ENCODE data around the gene LHX1.

Gene LHX1

DNA sequence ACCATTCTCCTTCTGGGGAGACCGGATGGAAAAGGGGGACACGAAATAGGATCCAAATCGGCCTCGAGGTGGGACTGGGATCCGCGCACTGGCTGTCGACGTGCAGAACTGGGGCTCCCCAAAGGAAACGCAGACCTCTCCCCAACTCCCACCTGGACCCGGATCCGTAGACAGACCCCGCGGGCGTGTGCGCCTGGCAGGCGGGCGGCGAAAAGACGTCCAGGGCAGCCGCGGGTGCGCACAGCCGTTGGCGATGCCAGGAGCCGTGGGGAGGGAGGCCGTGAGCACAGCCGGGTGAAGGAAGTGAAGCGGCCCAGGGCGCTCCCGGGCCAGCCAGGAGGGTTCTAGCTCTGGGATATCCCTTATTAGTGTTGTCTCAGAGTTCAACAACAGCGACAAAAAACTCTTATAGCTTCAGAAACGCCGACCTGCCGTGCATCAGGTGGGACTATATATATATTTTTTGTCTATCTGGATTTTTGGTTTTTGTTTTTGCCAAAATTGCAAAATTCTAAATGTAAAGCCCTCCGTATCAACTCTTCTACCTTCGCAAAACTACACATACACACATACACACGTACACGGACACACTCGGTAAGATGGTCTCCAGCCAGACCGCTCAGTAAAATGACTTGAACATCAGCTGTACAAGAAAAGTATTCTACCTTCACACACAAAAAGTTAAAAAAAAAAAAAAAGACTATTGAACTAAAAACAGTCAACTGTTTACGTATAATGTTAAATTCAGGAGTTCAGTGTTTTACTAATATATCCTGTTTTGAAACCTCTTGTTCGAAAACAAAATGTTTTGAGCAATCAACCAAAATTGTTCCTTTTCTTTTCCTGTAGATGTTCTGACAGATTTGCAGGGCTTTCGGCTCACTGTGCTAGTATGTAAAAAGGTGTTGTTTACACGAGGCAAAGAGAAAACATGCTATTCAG lies 6.2 kb downstream of the LHX1 start:
- Histone ChIP-seq H3K4me1 (ENCODE audit: insufficient read depth, poor library complexity, severe bottlenecking) (no peaks in the 10 kb centered on the region), H3K27me3 (ENCODE audit: insufficient read depth, poor library complexity, severe bottlenecking) (peaks cover 94% of the 10 kb centered on the region), H3K9me3 (ENCODE audit: severe bottlenecking) (no peaks in the 10 kb centered on the region), H3K4me3 (ENCODE audit: severe bottlenecking) (no peak overlapping the region), H3K36me3 (ENCODE audit: low read depth) (no peaks in the 10 kb centered on the region), H3K27ac (ENCODE audit: poor library complexity, severe bottlenecking) (no peak overlapping the region)
- no peak for ATAC-seq (ENCODE audit: low read depth)
- TF ChIP-seq, protein P1, sequence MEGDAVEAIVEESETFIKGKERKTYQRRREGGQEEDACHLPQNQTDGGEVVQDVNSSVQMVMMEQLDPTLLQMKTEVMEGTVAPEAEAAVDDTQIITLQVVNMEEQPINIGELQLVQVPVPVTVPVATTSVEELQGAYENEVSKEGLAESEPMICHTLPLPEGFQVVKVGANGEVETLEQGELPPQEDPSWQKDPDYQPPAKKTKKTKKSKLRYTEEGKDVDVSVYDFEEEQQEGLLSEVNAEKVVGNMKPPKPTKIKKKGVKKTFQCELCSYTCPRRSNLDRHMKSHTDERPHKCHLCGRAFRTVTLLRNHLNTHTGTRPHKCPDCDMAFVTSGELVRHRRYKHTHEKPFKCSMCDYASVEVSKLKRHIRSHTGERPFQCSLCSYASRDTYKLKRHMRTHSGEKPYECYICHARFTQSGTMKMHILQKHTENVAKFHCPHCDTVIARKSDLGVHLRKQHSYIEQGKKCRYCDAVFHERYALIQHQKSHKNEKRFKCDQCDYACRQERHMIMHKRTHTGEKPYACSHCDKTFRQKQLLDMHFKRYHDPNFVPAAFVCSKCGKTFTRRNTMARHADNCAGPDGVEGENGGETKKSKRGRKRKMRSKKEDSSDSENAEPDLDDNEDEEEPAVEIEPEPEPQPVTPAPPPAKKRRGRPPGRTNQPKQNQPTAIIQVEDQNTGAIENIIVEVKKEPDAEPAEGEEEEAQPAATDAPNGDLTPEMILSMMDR (IDR thresholded peaks at IDR 0.05; ENCODE audit: poor library complexity, severe bottlenecking), result no peak
- DNase-seq (ENCODE audit: low spot score), result no peak

DNA sequence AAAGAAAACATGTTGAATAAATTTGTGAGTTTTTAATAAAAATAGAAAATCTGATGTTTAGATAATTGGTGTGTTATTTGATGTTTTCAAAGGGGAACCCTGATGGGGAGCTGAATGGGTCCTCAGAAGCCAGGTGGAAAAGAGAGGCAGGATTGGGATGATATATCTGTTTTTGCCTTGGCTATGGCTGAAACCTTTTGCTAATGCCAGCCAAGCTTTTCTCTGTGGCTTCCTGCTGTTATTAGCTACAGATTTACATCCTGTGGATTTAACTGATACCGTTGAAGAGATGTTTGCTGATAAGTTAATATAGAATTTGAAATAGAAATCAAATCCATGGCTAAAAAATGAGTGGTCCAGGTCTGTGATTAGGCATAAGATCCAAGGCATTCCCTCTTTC lies 7.3 kb downstream of the LHX1 start:
- Histone ChIP-seq H3K36me3 (ENCODE audit: low read depth) (no peaks in the 10 kb centered on the region), H3K4me3 (ENCODE audit: severe bottlenecking) (no peak overlapping the region), H3K4me1 (ENCODE audit: insufficient read depth, poor library complexity, severe bottlenecking) (no peaks in the 10 kb centered on the region), H3K27me3 (ENCODE audit: insufficient read depth, poor library complexity, severe bottlenecking) (peaks cover 84% of the 10 kb centered on the region), H3K9me3 (ENCODE audit: severe bottlenecking) (no peaks in the 10 kb centered on the region), H3K27ac (ENCODE audit: poor library complexity, severe bottlenecking) (no peak overlapping the region)
- TF ChIP-seq, protein P1 (IDR thresholded peaks at IDR 0.05; ENCODE audit: poor library complexity, severe bottlenecking), result no peak
- DNase-seq (ENCODE audit: low spot score) (no peak), ATAC-seq (ENCODE audit: low read depth) (no peak)

DNA sequence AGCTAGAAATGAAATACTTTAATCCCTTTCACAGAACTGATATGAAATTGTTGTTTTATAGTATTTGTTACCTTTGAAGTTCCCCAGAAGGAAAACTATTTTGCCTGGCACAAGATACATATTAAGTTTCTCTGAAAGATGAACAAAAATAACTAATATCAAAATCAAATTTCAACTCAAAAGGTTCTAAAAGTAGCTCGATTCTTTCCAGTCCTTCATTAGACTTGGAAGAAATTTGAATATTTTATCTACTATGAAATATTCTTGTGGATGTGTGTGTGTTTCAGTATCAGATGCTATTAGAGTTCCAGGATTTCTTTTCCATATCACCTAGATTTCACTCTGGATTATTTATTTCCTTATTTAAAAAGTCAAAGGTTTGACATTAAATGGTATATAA lies 7.9 kb downstream of the LHX1 start:
- Histone ChIP-seq H3K4me1 (ENCODE audit: insufficient read depth, poor library complexity, severe bottlenecking) (peaks cover 4% of the 10 kb centered on the region), H3K27ac (ENCODE audit: poor library complexity, severe bottlenecking) (no peak overlapping the region), H3K9me3 (ENCODE audit: severe bottlenecking) (no peaks in the 10 kb centered on the region), H3K4me3 (ENCODE audit: severe bottlenecking) (no peak overlapping the region), H3K27me3 (ENCODE audit: insufficient read depth, poor library complexity, severe bottlenecking) (peaks cover 79% of the 10 kb centered on the region), H3K36me3 (ENCODE audit: low read depth) (peaks cover 1% of the 10 kb centered on the region)
- ATAC-seq (ENCODE audit: low read depth) (no peak), DNase-seq (ENCODE audit: low spot score) (no peak)
- TF ChIP-seq, protein P1 (IDR thresholded peaks at IDR 0.05; ENCODE audit: poor library complexity, severe bottlenecking), result no peak

DNA sequence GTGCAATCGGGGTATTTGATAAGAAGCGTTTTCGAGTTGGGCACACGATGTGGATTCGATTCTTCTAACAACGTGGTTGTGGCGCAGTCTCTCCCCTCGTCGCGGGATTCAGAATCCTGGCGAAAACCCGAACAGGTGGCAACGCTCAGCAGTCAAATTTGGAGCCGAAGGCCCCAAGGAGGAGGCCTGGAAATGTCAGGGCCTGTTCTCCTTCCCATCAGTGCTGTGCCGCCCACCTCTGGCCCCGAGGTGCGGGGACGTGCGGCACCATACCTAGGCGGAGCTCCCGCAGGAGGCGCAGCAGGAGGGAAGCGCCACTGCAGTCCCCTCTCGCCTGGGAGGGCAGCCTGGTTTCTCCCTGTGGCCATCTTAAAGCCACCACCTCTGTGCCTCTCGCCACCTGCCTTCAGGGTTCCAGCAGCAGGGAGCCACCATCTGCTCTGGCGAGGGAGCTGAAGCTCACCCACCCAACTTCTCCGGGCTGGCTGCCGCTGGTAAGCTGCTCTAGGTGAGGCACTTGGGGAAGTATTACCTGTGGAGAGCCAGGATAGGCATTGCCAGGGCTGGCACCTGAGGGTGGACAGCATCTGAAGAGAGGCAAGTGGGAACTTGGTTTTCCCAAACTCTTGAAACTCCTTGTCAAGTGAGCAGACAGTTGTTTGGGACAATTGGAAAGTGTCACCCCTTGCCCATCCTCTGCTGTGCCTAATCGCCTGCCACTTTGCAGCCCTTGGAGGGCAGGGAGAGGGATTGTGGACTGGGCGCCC lies 8.9 kb downstream of the LHX1 start:
- H3K9me3 ChIP-seq (ENCODE audit: severe bottlenecking), result no peaks in the 10 kb centered on the region
- peaks cover 11% of the 10 kb centered on the region for H3K36me3 ChIP-seq (ENCODE audit: low read depth)
- TF ChIP-seq, protein P1 (IDR thresholded peaks at IDR 0.05; ENCODE audit: poor library complexity, severe bottlenecking), result no peak
- peaks cover 69% of the 10 kb centered on the region for H3K27me3 ChIP-seq (ENCODE audit: insufficient read depth, poor library complexity, severe bottlenecking)
- H3K27ac ChIP-seq (ENCODE audit: poor library complexity, severe bottlenecking), result no peak overlapping the region
- no peak overlapping the region for H3K4me3 ChIP-seq (ENCODE audit: severe bottlenecking)
- no peak for DNase-seq (ENCODE audit: low spot score)
- no peak for ATAC-seq (ENCODE audit: low read depth)
- peaks cover 7% of the 10 kb centered on the region for H3K4me1 ChIP-seq (ENCODE audit: insufficient read depth, poor library complexity, severe bottlenecking)

Data from RWPE2 (cell line).